Testis (tissue), 2 donors: ENCODE measurements around the gene IQGAP1.

Experiments
- CTCF ChIP-seq, 3 experiments: fragments of 450-650 bp in 2 of 3; fragments of 200-600 bp in 1 of 3; sonication (generic) in 1 of 3; IDR thresholded peaks; one replicate each; pipeline ENCODE4 v1.5.1; 2016 to 2019; ENCODE audit warnings: antibody characterized with exemption in 3 of 3, mild to moderate bottlenecking in 2 of 3, moderate library complexity in 1 of 3
- POLR2A ChIP-seq: fragments of 450-650 bp; IDR thresholded peaks from one replicate; pipeline ENCODE4 v1.6.1; 2017; ENCODE audit warnings: antibody characterized with exemption, mild to moderate bottlenecking, moderate library complexity

- TF ChIP-seq CTCF (IDR thresholded peaks at IDR 0.05) (no peak), POLR2A (no peak)
These were observed 14.2 kb downstream of the IQGAP1 start for GRCh38 chr15:90402223-90402622.
